HG03439 (cell line): ENCODE measurements around the gene ZNF343.
"Not testable (repeated sequence)": the region's sequence is repeated elsewhere in the genome, so short reads cannot be mapped to it uniquely, and the experiment has no call there.

Experiments
- ATAC-seq: cut with Tn5 transposase; IDR thresholded peaks from one replicate; pipeline ENCODE4 v1.9.1; 2021; ENCODE audit warnings: mild to moderate bottlenecking, moderate library complexity; ENCODE audit not compliant: unreplicated experiment

ZNF343 gene

GRCh38 chr20:2521369-2522305 lies 12.9 kb upstream of the ZNF343 start:
- no peak for ATAC-seq

DNA sequence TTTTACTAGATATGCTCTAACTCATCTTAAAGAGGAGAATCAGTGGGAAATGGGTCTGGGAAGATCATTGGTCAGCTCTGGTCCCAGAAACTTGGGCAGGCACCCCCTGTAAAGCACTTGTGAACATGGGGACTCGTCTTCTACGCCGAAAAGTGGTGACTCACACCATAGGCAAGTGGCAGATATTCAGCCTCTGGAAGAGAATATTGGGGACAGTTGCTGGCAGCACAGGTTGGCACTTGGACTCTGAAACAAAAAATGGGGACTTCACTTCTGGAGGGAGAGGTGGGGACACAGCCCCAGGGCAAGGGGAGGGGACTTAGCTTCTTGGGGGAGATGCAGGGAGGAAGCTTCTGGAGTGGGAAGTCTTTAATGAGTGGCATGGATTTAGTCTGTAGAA lies 11.9 kb upstream of the ZNF343 start:
- ATAC-seq, result no peak

- ATAC-seq, result no peak
Observed at GRCh38 chr20:2519115-2519809, 10.5 kb upstream of the ZNF343 start.

DNA sequence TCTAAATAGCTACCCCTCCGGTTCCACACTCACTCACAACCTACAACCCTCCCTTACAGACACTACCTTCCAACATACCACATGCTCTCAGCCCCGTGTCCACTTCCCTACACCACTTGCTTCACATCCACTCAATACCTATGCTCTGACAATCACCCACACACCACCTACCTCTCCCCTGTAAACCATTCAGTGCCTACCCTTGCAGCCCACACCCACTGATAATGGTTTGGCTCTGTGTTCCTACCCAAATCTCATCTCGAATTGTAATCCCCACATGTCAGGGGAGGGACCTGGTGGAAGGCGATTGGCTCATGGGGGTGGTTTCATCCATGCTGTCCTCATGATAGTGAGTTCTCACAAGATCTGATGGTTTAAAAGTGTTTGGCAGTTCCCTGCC lies 9.8 kb upstream of the ZNF343 start:
- no peak for ATAC-seq

GRCh38 chr20:2518096-2518495 lies 9.4 kb upstream of the ZNF343 start:
- no peak for ATAC-seq

- ATAC-seq, result no peak
Observed at GRCh38 chr20:2516399-2516798, 7.7 kb upstream of the ZNF343 start.

GRCh38 chr20:2515203-2515602 lies 6.5 kb upstream of the ZNF343 start:
- no peak for ATAC-seq

- ATAC-seq, result no peak
Observed at GRCh38 chr20:2509794-2510193, 1.1 kb upstream of the ZNF343 start.

GRCh38 chr20:2509468-2509781 lies 710 bp upstream of the ZNF343 start:
- no peak for ATAC-seq

DNA sequence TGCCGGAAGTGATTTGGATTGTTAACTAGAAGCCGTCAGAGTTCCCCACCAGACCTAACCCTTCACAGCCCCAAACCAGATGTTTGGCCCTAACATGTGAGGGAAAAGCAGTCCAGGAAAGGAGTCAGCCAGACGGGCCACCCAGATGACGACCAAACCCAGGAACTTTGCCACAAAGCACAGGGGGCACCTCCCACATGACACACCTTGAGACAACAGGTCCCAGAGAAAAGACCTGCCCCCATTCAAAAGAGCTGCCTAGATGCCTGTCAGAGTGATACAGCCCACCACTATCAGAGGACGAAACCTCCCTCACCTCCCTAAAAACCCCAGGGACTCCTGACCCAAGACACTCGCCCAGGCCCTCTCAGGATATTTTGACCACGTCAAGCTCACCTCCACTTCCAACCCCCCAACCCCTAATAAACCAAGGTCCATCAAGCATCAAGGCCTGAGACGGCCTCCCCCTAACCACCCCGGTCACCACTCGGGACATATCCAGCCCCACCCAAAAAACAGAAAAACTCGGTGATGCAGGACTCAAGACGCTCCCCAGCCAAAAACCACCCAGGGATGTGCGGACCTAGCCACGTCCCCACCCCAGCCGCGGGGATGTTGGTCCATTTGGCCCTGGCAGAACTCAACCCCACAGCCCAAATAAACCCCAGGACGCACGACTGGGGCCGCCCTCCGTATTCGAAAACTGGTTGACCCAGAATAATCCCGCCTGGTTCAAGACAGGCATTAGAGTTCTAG lies 662 bp downstream of the ZNF343 start:
- ATAC-seq, result peak; percentile 22

DNA sequence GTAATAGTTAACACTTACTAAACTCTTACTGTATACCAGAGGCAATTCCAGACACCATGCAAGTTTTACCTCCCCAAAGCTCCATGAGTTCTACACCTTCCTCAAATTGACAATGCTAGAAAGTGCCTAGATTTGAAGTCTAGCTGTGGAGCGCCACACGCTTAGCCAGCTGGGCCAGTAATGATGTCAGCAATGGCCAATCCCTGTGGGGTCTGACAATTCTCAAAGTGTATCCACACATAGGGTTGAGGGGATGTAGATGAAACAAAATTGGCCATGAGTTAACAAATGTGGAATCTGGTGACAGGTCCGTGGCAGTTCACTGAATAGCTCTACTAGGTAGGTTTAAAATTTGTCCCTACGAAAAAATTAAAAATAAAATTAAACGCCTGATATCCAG lies 1.3 kb downstream of the ZNF343 start:
- no peak for ATAC-seq

DNA sequence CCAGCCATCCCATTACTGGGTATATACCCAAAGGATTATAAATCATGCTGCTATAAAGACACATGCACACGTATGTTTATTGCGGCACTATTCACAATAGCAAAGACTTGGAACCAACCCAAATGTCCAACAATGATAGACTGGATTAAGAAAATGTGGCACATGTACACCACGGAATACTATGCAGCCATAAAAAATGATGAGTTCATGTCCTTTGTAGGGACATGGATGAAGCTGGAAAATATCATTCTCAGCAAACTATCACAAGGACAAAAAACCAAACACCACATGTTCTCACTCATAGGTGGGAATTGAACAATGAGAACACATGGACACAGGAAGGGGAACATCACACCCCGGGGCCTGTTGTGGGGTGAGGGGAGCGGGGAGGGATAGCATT lies 2.3 kb downstream of the ZNF343 start:
- ATAC-seq, result not testable (repeated sequence)

GRCh38 chr20:2504803-2505202 lies 3.9 kb downstream of the ZNF343 start:
- ATAC-seq, result not testable (repeated sequence)

DNA sequence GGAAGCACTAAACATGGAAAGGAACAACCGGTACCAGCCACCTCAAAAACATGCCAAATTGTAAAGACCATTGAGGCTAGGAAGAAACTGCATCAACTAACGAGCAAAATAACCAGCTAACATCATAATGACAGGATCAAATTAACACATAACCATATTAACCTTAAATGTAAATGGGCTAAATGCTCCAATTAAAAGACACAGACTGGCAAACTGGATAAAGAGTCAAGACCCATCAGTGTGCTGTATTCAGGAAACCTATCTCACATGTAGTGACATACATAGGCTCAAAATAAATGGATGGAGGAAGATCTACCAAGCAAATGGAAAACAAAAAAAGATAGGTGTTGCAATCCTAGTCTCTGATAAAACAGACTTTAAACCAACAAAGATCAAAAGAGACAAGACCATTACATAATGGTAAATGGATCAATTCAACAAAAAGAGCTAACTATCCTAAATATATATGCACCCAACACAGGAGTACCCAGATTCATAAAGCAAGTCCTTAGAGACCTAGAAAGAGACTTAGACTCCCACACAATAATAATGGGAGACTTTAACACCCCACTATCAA lies 5.8 kb downstream of the ZNF343 start:
- ATAC-seq, result not testable (repeated sequence)

GRCh38 chr20:2485661-2486060 lies 23.1 kb downstream of the ZNF343 start:
- ATAC-seq, result no peak

- ATAC-seq, result no peak
Observed at GRCh38 chr20:2485080-2485479, 23.6 kb downstream of the ZNF343 start.

GRCh38 chr20:2483504-2483903 lies 25.2 kb downstream of the ZNF343 start:
- no peak for ATAC-seq

DNA sequence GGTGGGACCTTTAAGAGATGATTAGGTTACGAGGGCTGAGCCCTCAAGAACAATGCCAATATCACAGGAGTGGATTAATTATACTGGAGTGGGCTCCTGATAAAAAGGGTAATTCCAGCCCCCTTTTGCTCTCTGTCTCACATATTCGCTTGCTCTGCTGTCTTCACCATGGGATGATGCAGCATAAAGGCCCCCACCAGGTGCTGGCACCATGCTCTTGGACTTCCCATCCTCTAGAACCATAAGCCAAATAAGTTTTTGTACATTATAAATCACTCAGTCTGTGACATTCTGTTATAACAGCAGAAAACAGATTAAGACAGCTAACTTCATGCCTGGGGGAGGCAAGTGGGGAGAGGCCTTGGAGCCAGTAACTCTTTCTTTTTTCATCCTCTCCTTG lies 28.3 kb downstream of the ZNF343 start:
- ATAC-seq, result no peak

DNA sequence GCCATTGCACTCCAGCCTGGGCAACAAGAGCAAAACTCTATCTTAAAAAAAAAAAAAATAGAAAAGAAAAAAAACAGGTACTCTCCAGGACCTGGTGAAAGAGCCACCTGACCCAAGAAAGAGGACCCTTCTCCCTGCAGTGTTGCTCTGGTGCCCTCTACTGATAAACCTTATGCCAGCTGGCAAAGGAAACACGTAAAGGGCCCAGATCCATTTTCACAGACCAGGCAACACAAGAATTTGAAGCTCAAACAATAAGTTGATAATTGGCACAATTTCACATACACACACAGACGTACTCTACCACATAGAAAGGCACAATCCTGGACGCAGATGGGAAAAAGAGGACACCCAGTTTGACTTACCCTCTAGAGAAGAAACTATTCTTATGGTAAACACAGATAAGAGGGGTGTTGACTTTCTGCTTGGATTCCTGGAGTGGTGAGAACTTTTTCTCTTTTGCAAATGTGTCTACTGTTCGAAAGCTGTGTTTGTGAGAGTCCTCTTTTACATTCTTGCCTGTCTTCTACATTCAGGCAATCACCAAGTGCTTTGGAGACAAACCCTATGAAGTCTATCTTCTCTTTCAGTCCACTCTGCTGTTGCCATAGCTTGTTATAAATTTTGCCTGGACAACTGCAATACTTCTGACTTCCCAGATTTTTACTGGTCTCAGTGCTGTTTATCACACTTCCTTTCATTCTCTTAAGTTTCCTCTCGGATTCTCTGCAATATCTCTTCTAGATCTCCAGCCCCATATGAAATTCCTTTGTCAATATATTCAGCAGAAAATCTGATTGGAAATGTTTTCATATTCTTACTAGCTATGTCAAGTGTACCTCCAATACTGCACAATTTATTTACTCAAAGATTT lies 31.7 kb downstream of the ZNF343 start:
- ATAC-seq, result no peak
